DMS 273 (cell line): ENCODE results near the gene DDX1.

ENCODE experiments used
- DNase-seq: peaks from one replicate; lab custom pipeline; 2025; ENCODE audit not compliant: unreplicated experiment; lab: John Stamatoyannopoulos, UW

The DDX1 gene

GRCh38 chr2:15660491-15661294, 69.0 kb downstream of the DDX1 start:
- DNase-seq: no peak

- no peak for DNase-seq
These were observed 69.6 kb downstream of the DDX1 start for GRCh38 chr2:15661295-15661569.

- DNase-seq: no peak
These were observed 70.4 kb downstream of the DDX1 start for GRCh38 chr2:15662026-15662425.

GRCh38 chr2:15662579-15662978, 70.9 kb downstream of the DDX1 start:
- no peak for DNase-seq

- no peak for DNase-seq
These were observed 72.1 kb downstream of the DDX1 start for GRCh38 chr2:15663802-15664201.

GRCh38 chr2:15664273-15665066, 72.8 kb downstream of the DDX1 start:
- DNase-seq: no peak

GRCh38 chr2:15665067-15665942, 73.6 kb downstream of the DDX1 start:
- DNase-seq: no peak

- DNase-seq: no peak
These were observed 74.3 kb downstream of the DDX1 start for GRCh38 chr2:15665943-15666460.

GRCh38 chr2:15666861-15667808, 75.5 kb downstream of the DDX1 start:
- DNase-seq: no peak

GRCh38 chr2:15667809-15668556, 76.3 kb downstream of the DDX1 start:
- no peak for DNase-seq

GRCh38 chr2:15668611-15669305, 77.1 kb downstream of the DDX1 start:
- DNase-seq: no peak

GRCh38 chr2:15669375-15669910, 77.8 kb downstream of the DDX1 start:
- no peak for DNase-seq

GRCh38 chr2:15670469-15670868, 78.8 kb downstream of the DDX1 start:
- no peak for DNase-seq

- DNase-seq: no peak
These were observed 79.3 kb downstream of the DDX1 start for GRCh38 chr2:15670981-15671380.

GRCh38 chr2:15671409-15671808, 79.7 kb downstream of the DDX1 start:
- no peak for DNase-seq

GRCh38 chr2:15671842-15672815, 80.5 kb downstream of the DDX1 start:
- no peak for DNase-seq
